HG03039 (cell line): ENCODE data around the gene PPP1R13B.

Source experiments
- ATAC-seq: cut with Tn5 transposase; IDR thresholded peaks from one replicate; pipeline ENCODE4 v1.9.1; 2021; ENCODE audit warnings: mild to moderate bottlenecking, moderate library complexity; ENCODE audit not compliant: unreplicated experiment

PPP1R13B gene

GRCh38 chr14:103838117-103838516 is 9.3 kb downstream of the PPP1R13B start:
- ATAC-seq, result no peak

DNA sequence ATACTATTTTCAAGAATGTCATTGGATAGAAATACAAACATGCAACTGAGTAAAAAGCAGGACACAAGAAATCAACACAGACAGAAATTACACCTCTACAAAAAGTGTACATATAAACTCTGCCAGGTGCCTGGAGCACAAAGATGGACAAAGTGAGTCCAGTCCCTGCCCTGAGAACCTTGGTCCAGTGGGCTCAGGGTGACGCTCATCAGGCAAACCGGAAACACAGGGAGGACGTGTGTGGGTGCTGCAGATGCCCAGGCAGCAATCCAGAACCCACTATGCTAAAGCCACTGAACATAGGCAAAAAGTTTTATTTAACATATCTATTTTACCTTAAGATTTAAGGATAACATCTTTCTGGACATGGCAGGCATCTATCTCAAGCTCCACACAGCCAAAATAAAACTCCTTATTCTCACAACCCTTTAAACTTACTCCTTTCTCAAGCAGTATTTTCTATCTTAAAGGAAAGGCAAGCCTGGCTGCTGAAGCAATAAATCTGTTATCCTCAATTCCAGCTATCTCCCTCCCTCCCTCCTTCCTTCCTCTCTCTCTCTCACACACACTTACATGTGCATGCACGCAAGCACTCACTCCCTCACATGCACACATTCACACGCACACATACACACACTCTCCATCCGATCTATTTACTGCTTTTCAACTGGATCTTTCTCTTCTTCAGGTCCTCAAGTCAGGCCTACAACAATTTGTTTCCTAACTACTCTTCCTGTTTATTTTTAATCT is 10.2 kb downstream of the PPP1R13B start:
- no peak for ATAC-seq

DNA sequence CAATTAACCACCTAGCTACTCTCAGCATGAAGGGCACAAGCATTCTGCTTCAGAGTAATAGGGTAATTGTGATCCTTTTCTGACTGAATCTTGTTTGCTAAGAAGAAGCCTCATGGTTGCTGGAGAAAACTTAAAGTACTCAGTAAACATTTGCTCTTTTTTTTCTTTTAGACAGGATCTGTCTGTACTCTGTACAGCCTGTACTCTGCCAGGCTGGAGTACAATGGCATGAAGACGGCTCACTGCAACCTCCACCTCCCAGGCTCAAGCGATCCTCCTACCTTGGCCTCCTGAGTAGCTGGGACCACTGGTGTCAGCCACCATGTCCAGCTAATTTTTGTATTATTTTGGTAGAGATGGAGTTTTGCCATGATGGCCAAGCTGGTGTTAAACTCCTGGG is 12.4 kb downstream of the PPP1R13B start:
- ATAC-seq, result no peak

DNA sequence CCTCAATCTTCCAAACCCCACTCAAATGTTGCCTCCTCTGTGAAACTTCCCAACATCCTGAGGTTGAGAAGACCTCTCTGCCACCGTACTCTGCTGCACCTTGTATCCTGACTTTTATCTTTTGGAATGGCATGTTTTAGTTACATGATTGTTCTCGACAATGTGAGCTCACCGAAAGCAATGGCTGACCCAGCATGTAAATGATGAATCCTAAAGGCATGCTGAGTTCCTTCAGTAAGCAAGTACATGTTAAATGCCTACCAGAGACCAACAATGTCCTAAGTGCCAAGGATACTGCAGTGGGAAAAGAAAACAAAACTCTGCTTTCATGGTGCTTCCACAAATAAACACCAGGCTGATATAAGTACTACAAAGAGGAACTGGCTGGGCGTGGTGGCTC is 13.7 kb downstream of the PPP1R13B start:
- no peak for ATAC-seq

- ATAC-seq, result no peak
These were observed 15.3 kb downstream of the PPP1R13B start for GRCh38 chr14:103832046-103832445.

- ATAC-seq, result no peak
These were observed 16.7 kb downstream of the PPP1R13B start for GRCh38 chr14:103830511-103831270.

DNA sequence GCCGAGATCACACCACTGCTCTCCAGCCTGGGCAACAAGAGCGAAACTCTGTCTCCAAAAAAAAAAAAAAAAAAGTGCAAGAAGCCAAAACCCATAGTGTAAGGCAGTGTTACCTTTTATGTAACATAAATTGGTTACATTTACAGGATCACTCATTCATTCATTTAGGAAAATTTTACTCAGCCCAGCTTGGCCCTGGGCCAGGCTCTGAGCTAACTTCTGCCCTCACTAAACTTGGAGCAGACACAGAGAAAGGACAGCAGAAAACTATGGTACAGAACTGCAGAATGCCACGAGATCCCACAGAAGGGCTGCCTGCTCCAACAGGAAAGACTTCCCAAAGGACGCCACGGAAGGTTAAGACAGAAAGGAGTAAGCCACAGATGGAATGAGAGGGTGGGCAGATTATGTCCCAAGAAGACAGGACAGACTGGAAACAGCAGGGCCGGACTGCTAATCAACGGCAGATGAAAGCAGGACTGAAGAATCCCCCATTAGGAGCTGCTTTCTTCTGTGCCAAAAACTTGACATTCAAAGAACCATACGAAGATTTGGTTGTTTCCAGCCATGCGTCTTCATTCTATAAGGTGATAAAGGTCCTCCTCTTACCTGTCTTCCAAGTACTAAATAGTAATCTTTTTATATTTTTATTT is 18.9 kb downstream of the PPP1R13B start:
- ATAC-seq, result no peak

DNA sequence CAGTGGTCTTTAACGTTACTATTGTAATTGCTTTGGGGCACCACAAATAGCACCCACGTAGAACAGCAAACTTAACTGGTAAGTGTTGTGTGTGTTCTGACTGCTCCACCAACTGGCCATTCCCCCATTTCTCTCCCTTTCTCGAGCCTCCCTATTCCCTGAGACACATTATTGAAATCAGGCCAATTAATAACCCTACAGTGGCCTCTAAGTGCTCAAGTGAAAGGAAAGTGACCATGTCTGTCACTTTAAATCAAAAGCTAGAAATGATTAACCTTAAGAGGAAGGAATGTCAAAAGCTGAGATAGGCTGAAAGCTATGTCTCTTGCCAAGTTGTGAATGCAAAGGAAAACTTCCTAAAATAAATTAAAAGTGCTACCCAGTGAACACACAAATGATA is 22.3 kb downstream of the PPP1R13B start:
- no peak for ATAC-seq

- no peak for ATAC-seq
These were observed 26.5 kb downstream of the PPP1R13B start for GRCh38 chr14:103820908-103821307.

- no peak for ATAC-seq
These were observed 27.0 kb downstream of the PPP1R13B start for GRCh38 chr14:103820382-103820781.

DNA sequence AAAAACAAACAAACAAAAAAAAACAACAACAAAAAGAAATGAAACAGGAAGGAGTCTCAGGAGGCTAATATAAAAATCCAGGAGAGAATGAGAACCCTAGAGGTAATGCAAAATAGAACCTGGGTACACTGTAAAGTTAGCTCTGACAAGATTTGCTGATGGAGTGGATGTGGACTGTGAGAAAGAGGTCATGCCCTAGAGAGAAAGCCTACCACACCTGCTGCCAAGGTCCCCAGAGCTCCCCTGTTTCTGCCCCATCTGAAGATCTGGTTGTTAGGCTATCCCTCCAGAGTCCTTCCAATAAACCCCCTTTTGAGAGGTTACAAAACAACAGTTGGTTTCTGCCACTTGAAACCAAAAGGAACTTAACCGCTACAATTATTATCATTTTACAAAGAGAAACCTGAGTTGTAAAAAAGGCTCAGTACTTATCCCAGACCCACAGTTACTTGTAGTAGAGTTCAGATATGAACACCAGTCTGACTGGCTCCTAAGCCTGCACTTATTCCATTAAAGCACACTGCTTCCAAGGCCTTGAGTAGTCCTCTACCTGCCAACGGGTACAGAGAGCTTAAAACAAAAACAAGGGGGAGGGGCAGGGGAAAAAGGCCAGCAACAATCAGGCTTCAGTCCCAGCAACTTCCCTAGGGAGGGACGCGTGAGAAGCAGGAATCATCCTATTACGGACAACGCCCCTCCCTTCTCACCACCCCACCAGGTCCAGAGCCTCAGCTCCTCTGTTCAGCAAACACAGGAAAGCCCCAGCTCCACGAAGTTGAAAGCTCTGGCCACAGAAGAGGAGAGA is 27.7 kb downstream of the PPP1R13B start:
- no peak for ATAC-seq

- no peak for ATAC-seq
These were observed 28.5 kb downstream of the PPP1R13B start for GRCh38 chr14:103818870-103819269.

- no peak for ATAC-seq
These were observed 29.0 kb downstream of the PPP1R13B start for GRCh38 chr14:103818422-103818821.

DNA sequence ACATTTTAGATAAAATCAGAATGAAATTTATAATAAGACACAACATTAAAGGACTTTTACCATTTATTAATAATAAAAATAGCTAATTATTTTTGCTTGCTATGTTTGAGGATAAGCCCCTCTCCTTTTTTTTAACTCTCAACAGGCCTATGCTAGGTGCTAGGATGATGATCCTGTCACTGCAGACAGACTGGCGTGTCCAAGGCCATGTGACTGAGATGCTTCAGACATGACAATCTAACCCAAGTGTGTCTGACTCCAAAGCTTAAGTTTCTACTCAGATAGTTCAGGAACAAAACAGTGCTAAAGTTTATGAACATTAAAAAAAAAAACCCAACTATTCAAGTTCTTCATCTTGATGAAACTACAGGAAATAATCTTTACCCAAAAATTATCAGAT is 29.8 kb downstream of the PPP1R13B start:
- ATAC-seq, result no peak

DNA sequence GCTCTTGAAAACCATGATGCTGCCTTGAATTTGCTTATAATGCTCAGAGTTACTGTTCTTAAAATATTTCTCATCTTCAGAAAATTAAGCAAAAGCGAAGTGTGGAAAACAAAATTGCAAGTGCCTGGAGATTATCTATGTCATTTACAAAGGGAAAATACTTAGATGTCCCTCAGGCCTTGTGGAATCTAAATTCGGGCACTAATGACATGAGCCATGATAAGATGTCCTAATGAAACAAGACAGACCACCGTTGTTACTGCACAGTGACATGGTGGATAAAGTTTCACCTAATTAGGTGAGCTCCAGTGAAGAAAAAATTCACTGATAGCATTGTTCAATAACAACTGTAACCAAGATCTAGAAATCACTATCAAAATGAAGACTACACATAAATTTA is 30.4 kb downstream of the PPP1R13B start:
- ATAC-seq, result no peak

- ATAC-seq, result no peak
These were observed 32.1 kb downstream of the PPP1R13B start for GRCh38 chr14:103815253-103815652.

- no peak for ATAC-seq
These were observed 36.2 kb downstream of the PPP1R13B start for GRCh38 chr14:103811189-103811588.

DNA sequence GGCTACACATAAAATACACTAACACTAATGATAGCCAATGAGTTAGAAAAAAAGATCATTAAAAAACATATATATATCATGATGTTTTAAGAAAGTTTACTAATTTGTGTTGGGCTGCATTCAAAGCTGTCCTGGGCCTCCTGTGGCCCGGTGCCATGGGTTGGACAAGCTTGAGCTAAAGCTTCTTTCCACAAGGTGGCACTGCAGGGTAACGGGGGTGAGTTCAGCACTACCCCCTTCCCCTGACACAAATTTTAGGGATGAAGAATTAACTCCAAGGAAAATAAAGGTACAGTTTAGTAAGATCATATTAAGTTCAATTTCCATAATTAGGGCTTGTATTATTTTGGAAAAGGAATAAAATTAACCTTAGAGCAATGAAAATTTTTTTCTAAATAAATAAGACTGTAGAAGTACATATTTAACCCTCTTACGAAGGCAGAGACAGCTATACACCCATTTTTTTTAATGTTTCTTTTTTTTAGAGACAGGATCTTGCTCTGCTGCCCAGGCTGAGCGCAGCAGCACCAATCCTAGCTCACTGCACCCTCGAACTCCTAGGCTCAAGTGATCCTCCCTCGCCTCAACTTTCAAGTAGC is 38.9 kb downstream of the PPP1R13B start:
- no peak for ATAC-seq

DNA sequence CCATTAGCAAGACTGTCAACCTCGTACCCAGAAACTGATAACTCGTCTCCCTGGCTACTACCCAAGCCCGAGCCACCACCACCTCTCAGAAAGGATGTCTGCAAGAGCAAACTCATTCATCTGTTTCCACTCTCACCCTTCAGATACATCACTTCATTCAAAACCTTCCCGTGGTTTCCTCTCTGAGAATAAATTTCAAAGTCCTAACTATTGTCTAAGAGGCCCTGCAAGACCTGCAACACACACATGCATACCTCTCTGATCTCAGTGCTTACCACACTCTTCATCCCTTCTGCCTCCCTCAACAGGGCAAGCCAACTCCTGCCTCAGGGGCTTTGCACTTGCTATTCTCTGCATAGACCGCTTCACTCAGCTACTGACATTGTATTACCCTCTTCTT is 40.6 kb downstream of the PPP1R13B start:
- no peak for ATAC-seq

DNA sequence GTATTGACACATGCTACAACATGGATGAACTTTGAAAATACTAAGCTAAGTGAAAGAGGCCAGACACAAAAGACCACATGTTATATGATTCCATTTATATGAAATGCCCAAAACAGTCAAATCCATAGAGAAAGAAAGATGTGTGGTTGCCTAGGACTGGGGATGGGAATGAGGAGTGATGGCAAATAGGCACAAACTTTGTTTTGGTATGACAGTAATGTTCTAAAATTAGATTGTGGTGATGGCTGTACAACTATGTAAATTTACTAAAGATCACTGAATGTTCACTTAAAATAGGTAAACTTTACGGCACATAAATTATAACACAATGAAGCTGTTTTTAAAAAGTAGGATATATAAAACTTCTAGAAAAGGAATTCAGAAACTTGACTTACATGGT is 41.7 kb downstream of the PPP1R13B start:
- no peak for ATAC-seq

- no peak for ATAC-seq
These were observed 43.7 kb downstream of the PPP1R13B start for GRCh38 chr14:103803661-103804060.
